Thyroid gland (tissue), 4 donors: ENCODE results near the gene TJP1.

Experiments
- POLR2A ChIP-seq, 2 donors: fragments of 450-650 bp; IDR thresholded peaks; one replicate each; pipeline ENCODE4 v1.6.1; 2017; ENCODE audit warnings: antibody characterized with exemption in 2 of 2, mild to moderate bottlenecking in 2 of 2, moderate library complexity in 1 of 2
- TF ChIP-seq, protein P1 (sequence below), 6 experiments: fragments of 200-600 bp in 3 of 6; fragments of 450-650 bp in 3 of 6; sonication (generic) in 3 of 6; IDR thresholded peaks; one replicate each; pipeline ENCODE4 v1.5.1; 2016 to 2019; ENCODE audit warnings: antibody characterized with exemption in 6 of 6, mild to moderate bottlenecking in 2 of 6, inconsistent platforms in 1 of 6, moderate library complexity in 1 of 6

DNA sequence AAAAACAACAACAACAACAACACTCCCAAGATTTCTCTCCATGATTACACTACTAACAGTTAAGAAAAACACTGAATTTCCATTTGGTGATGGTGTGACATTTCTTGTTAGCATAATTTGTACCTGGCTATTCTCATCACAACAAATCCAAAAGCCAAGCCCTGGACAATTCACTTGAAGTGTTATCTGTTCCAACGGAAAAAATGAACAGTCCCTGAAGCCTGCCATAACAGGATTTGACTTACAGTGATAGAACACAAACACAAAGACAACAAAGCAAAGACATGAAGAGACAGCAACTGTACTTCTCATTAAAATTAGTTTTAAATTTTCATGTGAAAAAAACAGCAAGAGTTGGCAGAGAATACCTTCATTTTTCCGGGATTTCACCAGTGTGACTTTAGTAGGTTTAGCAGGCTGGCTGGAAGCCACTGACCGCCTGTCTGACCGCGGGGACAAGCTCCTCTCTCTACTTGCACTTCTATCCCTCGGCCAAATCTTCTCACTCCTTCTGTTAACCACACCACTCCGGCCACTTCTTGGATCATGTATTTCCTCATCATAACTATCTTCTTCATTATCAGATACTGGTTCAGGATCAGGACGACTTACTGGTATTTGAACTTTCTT lies 56.3 kb downstream of the TJP1 start:
- TF ChIP-seq POLR2A (IDR thresholded peaks at IDR 0.05), result no peak
- TF ChIP-seq, protein P1, sequence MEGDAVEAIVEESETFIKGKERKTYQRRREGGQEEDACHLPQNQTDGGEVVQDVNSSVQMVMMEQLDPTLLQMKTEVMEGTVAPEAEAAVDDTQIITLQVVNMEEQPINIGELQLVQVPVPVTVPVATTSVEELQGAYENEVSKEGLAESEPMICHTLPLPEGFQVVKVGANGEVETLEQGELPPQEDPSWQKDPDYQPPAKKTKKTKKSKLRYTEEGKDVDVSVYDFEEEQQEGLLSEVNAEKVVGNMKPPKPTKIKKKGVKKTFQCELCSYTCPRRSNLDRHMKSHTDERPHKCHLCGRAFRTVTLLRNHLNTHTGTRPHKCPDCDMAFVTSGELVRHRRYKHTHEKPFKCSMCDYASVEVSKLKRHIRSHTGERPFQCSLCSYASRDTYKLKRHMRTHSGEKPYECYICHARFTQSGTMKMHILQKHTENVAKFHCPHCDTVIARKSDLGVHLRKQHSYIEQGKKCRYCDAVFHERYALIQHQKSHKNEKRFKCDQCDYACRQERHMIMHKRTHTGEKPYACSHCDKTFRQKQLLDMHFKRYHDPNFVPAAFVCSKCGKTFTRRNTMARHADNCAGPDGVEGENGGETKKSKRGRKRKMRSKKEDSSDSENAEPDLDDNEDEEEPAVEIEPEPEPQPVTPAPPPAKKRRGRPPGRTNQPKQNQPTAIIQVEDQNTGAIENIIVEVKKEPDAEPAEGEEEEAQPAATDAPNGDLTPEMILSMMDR (IDR thresholded peaks at IDR 0.05), result no peak
